Stimulated activated memory B cell treated with anti-CD40 and anti-IgM and Interleukin-4, amounts not matched to agents 10 μg/mL and 1 μg/mL and 100 μg/mL, for 72 hours (primary cell): ENCODE results near the gene SNX20.

Experiments used
- ATAC-seq: fragments of 150-1000 bp; cut with Tn5 transposase; 2 replicates; pipeline ENCODE4 v1.10.0; 2021
- H3K27ac Mint-ChIP-seq: one replicate; pipeline ENCODE4 v1.8.0; 2022; ENCODE audit warnings: mild to moderate bottlenecking, mixed read lengths
- H3K27me3 Mint-ChIP-seq: one replicate; pipeline ENCODE4 v1.8.0; 2022; ENCODE audit warnings: mixed read lengths
- H3K36me3 Mint-ChIP-seq: one replicate; pipeline ENCODE4 v1.8.0; 2022; ENCODE audit warnings: mixed read lengths
- H3K4me1 Mint-ChIP-seq: one replicate; pipeline ENCODE4 v1.8.0; 2022; ENCODE audit warnings: mixed read lengths
- H3K4me3 Mint-ChIP-seq: one replicate; pipeline ENCODE4 v1.8.0; 2022; ENCODE audit warnings: mild to moderate bottlenecking, moderate library complexity, mixed read lengths
- H3K9me3 Mint-ChIP-seq: one replicate; pipeline ENCODE4 v1.8.0; 2022; ENCODE audit warnings: mixed read lengths

The SNX20 gene

DNA sequence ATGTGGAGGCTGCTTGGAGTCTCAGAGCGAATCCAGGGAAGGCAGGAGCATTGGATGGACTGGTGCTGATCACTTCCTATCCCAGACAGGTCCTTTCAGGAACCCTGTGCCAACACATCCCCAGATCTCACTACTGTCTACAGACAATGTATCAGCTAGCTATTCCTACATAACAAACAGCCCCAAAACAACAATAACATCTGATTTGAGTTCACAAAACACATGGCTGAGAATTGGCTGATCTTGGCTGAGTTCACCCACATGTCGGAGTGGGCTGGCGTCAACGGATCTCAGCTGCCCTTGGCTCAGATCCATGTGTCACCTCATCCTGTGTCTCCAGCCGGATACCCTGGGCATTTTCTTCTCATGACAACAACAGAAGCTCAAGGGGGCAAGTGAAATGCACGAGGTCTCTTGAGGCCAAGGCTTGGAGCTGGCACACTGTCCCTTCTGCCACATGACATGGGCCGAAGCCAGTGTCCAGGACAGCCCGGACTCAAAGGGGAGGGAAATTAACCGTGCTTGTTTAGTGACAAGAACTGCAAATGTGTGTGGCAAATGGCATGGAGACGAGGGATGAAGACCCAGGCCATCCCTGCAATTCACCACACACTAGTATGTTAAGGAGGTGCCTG lies 18.7 kb downstream of the SNX20 start:
- Mint-ChIP-seq H3K9me3 (peaks cover 2% of the 10 kb centered on the region), H3K4me3 (no peak overlapping the region), H3K27me3 (no peaks in the 10 kb centered on the region), H3K27ac (no peak overlapping the region), H3K36me3 (no peaks in the 10 kb centered on the region), H3K4me1 (peaks cover 21% of the 10 kb centered on the region)
- no peak for ATAC-seq

DNA sequence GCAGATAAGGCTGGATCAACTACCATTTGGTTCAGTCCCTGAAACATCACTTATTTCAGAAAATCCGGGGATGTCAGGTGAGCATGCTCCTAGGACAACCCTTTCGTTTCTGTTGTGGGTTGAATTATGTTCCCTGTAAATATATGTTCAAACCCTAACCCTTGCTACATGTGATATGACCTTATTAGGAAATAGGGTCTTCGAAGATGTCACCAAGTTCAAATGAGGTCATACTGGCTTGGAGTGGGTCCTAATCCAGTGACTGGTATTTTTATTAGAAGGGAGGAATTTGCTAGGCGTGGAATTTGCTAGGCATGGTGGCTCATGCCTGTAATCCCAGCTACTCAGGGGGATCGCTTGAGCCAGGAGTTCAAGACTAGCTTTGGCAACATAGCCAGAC lies 21.3 kb downstream of the SNX20 start:
- ATAC-seq: no peak
- peaks cover 2% of the 10 kb centered on the region for H3K4me1 Mint-ChIP-seq
- H3K9me3 Mint-ChIP-seq: no peaks in the 10 kb centered on the region
- no peak overlapping the region for H3K27ac Mint-ChIP-seq
- H3K27me3 Mint-ChIP-seq: no peaks in the 10 kb centered on the region
- H3K36me3 Mint-ChIP-seq: no peaks in the 10 kb centered on the region
- H3K4me3 Mint-ChIP-seq: no peak overlapping the region

DNA sequence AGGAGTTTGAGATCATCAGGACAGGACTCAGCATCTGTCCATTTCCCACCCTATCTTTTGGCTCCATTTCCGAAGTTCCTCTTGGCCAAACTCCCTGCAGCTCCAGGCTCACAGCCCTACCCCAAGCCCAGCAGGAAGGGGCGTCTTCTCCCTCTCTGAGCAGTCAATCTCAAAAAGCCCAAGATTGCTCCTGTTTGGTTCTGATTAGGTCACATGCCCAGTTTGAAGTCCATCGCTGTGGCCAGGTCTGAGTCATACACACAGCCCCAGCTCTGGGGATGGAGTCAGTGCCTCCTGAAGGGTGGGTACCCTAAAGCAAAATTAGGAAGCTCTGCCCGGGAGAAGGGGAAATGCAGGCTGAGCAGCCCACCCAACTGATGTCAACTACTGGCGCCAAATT lies 23.9 kb downstream of the SNX20 start:
- Mint-ChIP-seq H3K27ac (no peak overlapping the region), H3K4me1 (no peaks in the 10 kb centered on the region), H3K9me3 (no peaks in the 10 kb centered on the region), H3K27me3 (no peaks in the 10 kb centered on the region), H3K36me3 (no peaks in the 10 kb centered on the region), H3K4me3 (no peak overlapping the region)
- no peak for ATAC-seq

DNA sequence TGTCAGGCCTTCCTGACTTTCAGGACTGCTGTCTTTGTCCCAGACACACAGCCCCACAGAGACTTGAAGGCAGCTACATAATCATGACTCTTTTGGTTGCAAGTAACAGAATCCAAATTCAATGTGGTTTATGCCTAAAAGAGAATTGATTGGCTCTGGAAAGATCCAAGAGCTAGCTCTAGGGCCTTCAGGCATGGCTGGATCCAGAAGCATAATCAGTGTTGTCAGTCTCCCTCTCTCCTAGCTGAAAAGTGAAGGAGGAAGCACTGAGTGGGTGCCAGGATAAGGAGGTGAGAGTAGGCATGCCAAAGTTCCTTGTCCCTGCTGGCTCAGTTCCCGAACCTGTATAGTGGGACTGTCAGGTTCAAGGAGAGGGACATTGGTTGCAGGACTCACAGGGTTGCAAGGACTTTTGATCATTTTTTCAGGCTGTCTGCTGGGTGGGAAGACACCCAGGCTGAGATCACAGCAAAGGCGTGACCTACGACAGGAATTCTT lies 25.5 kb downstream of the SNX20 start:
- Mint-ChIP-seq H3K4me3 (no peak overlapping the region), H3K4me1 (no peaks in the 10 kb centered on the region), H3K36me3 (peaks cover 6% of the 10 kb centered on the region), H3K9me3 (peaks cover 5% of the 10 kb centered on the region), H3K27me3 (peaks cover 2% of the 10 kb centered on the region), H3K27ac (no peak overlapping the region)
- ATAC-seq: no peak

DNA sequence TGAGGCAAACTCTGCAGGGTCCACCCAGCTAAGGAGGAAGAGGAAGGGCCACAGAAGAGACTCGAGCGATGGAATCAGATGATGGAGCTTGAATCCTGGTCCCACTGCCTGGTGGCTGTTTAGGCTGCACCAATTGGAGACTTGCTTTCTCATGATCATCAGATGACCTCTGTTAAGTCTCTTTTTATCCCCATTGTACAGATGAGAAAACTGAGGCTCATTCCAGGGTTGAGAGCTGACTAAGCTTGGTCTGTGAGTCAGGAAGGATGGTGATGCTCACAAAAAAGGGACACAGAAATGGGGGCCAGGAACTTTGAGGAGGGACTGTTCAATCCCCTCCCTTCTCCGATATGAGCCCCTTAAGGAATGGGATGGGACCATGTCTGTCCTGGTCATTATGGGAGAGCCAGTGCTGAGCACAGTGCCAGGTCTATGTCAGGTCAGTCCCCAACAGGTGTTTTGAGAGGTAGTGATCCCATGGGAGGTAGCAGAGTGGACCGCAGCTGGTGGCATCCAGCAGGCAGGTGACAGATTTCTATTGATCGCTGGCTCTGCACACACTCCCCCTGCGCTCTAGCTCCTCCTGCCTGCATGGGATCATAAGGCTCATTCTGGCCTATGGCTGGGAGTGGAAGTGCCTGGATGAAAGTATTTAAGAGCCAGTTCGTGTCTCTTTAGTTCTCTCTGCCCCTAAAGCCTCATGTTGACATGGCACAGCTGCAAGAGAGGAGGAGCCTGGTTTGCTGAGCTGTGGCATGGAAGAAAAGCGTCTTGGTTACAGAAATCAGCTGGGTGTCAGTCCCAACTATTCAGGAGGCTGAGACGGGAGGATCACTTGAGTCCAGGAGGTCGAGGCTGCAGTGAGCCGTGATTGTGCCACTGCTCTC lies 27.2 kb downstream of the SNX20 start:
- ATAC-seq: no peak
- H3K9me3 Mint-ChIP-seq: peaks cover 5% of the 10 kb centered on the region
- no peak overlapping the region for H3K27ac Mint-ChIP-seq
- H3K4me3 Mint-ChIP-seq: no peak overlapping the region
- H3K4me1 Mint-ChIP-seq: no peaks in the 10 kb centered on the region
- peaks cover 9% of the 10 kb centered on the region for H3K27me3 Mint-ChIP-seq
- peaks cover 6% of the 10 kb centered on the region for H3K36me3 Mint-ChIP-seq

DNA sequence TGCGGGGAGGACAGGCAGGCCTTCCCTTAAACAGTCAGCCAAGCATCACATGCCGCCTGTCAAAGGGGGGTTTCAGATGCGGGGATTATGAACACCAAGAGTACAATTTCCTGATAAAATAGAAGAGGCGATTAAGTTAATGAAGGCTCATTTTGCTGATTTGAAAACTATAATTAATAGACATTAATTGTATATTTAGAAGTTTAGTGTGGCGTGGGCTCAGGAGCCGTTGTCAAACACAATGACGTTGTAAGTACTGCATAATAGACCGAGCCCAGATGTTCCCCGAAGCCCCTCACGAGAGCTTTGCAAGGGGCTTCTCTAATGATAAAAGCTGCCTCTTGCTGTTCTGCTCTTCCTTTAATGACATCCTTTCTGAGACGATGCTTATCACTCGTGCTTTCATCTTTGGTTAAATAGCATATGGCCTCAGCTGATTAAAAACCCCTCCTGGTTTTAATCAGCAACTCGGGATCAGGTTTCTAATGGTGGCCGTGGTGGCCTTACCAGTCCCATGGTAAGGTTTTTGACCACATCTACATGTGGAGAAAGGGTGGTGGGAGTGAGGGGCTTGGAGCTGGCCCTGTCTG lies 28.2 kb downstream of the SNX20 start:
- Mint-ChIP-seq H3K4me3 (no peak overlapping the region), H3K9me3 (peaks cover 5% of the 10 kb centered on the region), H3K4me1 (no peaks in the 10 kb centered on the region), H3K27ac (no peak overlapping the region), H3K36me3 (peaks cover 6% of the 10 kb centered on the region), H3K27me3 (peaks cover 9% of the 10 kb centered on the region)
- no peak for ATAC-seq

DNA sequence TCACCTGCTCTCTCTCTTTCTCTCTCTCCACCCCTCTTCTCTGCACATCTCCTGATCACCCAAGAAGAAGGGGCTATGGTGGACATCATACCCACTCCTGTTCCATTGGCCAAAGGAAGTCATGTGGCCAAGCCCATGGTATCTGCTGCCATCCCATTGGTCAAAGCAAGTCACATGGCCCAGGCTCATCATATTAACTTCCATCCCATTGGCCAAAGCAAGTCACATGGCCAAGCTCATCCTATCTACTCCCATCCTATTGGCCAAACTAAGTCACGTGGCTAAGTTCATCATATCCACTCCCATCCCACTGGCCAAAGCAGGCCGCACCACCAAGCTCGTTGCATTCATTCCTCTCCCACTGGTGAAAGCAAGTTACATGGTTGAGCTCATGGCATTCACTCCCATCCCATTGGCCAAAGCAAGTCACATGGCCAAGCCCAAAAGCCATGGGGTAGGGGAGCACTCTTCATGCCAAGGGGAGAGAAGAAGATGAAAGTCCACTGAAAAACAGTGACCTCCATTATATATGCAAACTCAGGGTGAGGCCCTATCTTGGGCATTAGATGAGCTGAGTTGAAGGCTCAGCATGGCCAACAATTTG lies 29.2 kb downstream of the SNX20 start:
- H3K27me3 Mint-ChIP-seq: peaks cover 9% of the 10 kb centered on the region
- H3K4me3 Mint-ChIP-seq: no peak overlapping the region
- peaks cover 6% of the 10 kb centered on the region for H3K36me3 Mint-ChIP-seq
- H3K27ac Mint-ChIP-seq: no peak overlapping the region
- ATAC-seq: no peak
- peaks cover 5% of the 10 kb centered on the region for H3K9me3 Mint-ChIP-seq
- H3K4me1 Mint-ChIP-seq: no peaks in the 10 kb centered on the region

DNA sequence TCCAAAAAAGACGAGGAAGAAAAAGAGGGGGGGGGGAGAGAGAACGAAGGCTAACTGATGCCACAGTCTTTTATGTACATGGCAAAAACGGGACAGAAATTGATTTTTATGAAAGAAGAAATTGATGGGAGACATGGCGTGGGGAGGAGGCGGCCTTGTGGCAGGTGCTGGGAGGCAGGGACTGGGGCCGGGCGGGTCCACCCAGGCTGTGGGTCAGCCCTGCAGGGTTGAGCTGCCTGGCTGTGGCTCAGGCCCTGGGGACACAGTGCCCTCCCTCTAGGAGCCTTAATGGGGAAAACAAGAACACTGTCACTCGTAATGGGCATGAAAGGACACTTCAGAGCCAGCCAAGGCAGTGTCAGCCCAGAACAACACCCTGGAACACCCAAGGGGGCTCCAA lies 34.8 kb downstream of the SNX20 start:
- ATAC-seq: no peak
- Mint-ChIP-seq H3K4me1 (no peaks in the 10 kb centered on the region), H3K4me3 (no peak overlapping the region), H3K27ac (no peak overlapping the region), H3K36me3 (no peaks in the 10 kb centered on the region), H3K9me3 (no peaks in the 10 kb centered on the region), H3K27me3 (peaks cover 10% of the 10 kb centered on the region)

DNA sequence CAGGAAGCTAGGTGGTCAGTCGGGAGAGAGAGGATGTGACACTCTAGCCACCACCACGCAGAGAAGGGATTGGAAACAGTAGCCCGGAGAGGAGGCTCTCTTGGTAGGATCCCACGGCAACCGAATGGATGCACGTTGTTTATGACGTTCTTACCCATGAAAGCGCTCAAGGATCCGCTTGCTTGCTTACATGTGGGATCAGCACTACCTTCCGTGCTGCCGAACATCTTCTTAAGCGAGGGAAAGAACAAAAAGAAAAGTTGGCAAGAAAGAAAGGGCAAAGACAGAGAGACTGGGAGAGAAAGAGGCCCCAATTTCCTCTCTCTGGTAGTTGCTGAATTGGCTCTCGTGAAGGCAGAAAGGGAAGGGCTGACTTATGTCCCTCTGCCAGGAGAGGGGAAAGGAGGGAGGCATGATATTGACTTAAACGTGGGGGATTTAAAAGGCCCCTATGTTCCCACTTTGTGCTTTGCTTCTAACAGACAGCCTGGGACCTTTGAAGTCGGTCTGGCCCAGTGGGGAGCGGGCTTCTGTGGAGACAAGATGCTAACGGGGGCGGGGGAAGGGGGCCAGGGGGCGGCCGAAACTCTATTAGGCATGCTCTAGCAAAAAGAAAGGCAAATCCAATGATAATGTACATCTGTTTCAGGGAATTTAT lies 35.4 kb downstream of the SNX20 start:
- H3K36me3 Mint-ChIP-seq: no peaks in the 10 kb centered on the region
- no peak overlapping the region for H3K27ac Mint-ChIP-seq
- H3K9me3 Mint-ChIP-seq: no peaks in the 10 kb centered on the region
- peaks cover 16% of the 10 kb centered on the region for H3K27me3 Mint-ChIP-seq
- no peaks in the 10 kb centered on the region for H3K4me1 Mint-ChIP-seq
- ATAC-seq: no peak
- no peak overlapping the region for H3K4me3 Mint-ChIP-seq

DNA sequence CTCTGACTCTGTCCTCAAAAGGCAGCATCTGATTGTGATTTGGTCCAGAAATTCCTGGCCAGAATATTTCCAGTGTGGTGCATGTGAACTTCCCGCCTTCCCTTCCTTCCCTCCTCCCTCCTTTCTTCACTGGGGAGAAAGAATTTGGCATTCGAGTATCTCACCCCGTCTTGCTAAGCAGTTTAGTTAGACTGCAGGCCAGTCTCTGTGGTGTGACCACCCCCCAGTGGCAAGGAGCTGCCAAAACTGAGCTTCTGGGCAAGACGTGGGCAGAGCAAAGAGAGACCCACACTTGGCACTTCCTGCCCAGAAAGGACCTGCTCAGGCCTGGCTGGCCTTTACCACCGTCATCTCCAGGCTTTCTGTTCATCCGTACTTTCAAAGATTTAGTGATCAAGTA lies 36.4 kb downstream of the SNX20 start:
- Mint-ChIP-seq H3K27me3 (peaks cover 18% of the 10 kb centered on the region), H3K9me3 (no peaks in the 10 kb centered on the region), H3K27ac (no peak overlapping the region), H3K4me1 (no peaks in the 10 kb centered on the region), H3K36me3 (no peaks in the 10 kb centered on the region), H3K4me3 (no peak overlapping the region)
- peak; percentile 73 for ATAC-seq

DNA sequence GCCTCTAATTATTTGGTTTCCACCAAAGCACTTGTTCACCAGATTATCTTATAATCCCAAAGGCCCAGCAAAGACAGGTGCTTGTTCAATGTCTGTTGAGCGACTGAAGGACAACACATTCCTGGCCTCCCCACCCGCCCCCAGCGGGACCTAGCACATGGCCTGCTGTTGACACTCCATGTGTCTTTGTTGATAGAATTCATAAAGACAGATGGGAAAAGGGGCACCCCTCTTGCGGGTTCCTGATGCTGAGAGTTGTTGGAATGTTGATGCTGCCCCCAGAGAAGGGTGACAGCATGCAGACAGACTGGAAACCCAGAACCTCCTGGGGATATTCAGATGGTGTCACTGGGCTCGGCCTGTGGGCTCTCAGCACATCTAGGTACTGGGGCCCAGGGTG lies 36.9 kb downstream of the SNX20 start:
- peaks cover 23% of the 10 kb centered on the region for H3K27me3 Mint-ChIP-seq
- H3K27ac Mint-ChIP-seq: no peak overlapping the region
- no peak overlapping the region for H3K4me3 Mint-ChIP-seq
- ATAC-seq: no peak
- H3K9me3 Mint-ChIP-seq: no peaks in the 10 kb centered on the region
- H3K4me1 Mint-ChIP-seq: no peaks in the 10 kb centered on the region
- no peaks in the 10 kb centered on the region for H3K36me3 Mint-ChIP-seq

DNA sequence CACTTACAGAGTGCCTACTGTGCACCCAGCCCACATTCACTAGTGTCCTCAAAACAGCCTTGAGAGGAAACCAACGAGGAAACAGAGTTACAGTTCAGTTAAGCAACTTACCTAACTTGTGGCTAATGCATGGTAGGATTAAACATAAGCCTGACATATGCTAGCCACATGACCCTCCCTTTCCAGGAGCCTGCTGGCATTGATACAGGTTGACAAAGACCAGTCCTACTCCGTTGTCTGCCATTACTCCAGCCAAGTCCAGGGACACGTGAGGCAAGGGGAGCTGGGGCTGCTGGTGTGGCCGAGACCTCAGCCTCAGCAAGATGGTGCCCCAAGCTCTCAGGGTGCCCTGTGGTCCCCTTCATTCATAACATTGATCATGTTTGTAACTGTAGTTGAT lies 37.9 kb downstream of the SNX20 start:
- no peaks in the 10 kb centered on the region for H3K36me3 Mint-ChIP-seq
- H3K4me1 Mint-ChIP-seq: no peaks in the 10 kb centered on the region
- no peak for ATAC-seq
- H3K27me3 Mint-ChIP-seq: peaks cover 28% of the 10 kb centered on the region
- no peaks in the 10 kb centered on the region for H3K9me3 Mint-ChIP-seq
- H3K4me3 Mint-ChIP-seq: no peak overlapping the region
- H3K27ac Mint-ChIP-seq: no peak overlapping the region

DNA sequence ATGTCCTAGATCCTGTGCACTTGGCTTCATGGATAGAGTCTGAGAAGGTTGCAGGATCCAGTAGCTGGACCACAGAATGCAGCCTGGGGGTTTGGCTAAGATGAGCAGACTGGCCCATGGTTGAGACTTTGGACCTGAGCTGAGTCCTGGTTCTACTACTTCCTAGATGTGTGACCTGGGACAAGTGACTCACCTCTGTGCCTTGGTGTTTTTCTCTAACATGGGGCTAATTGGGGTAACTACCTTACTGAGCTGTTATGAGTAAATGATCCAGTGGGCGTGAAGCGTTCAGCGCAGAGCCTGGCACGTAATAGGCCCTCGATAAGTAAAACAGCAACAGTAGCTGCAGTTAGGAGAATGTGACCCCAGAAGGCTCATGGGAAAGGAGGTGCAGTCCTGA lies 38.8 kb downstream of the SNX20 start:
- H3K27ac Mint-ChIP-seq: no peak overlapping the region
- H3K4me3 Mint-ChIP-seq: no peak overlapping the region
- peaks cover 28% of the 10 kb centered on the region for H3K27me3 Mint-ChIP-seq
- ATAC-seq: no peak
- no peaks in the 10 kb centered on the region for H3K36me3 Mint-ChIP-seq
- no peaks in the 10 kb centered on the region for H3K9me3 Mint-ChIP-seq
- no peaks in the 10 kb centered on the region for H3K4me1 Mint-ChIP-seq

DNA sequence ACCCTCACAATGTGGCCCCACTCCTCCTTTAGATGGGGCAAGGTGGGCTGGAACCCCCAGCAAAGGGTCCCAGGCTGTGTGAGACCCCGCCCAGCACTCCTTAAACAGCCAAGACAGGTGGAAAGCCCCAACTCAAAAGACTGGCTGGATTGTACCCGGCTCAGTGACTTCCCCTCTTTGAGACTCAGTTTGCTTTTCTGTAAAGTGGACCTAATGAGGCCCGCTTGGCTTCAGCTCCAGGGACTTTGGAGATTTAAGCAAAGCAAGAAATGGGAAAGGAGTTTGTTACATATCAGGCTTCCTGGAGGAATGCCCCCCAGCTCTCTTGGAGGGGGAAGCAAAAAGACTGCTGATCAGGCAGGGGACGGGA lies 39.3 kb downstream of the SNX20 start:
- H3K27ac Mint-ChIP-seq: no peak overlapping the region
- H3K36me3 Mint-ChIP-seq: no peaks in the 10 kb centered on the region
- ATAC-seq: no peak
- no peaks in the 10 kb centered on the region for H3K4me1 Mint-ChIP-seq
- H3K9me3 Mint-ChIP-seq: no peaks in the 10 kb centered on the region
- no peak overlapping the region for H3K4me3 Mint-ChIP-seq
- H3K27me3 Mint-ChIP-seq: peaks cover 28% of the 10 kb centered on the region
